Liver (tissue), 9 donors: ENCODE measurements around the gene HS3ST3B1. TPM values are rescaled to one million over a fixed set of nuclear protein-coding genes. Genes with fewer than 3 reads are reported as not detected.

Experiments used
- DNase-seq: peaks from one replicate; pipeline ENCODE4 v3.0.0-alpha.2; 2017; ENCODE audit warnings: low spot score
- H3K27ac ChIP-seq, 2 donors: one replicate each; pipeline ENCODE4 v1.7.0; 2013; ENCODE audit warnings: inconsistent platforms in 2 of 2, low read length in 2 of 2, control low read depth in 1 of 2, low read depth in 1 of 2, mild to moderate bottlenecking in 1 of 2
- H3K27me3 ChIP-seq, 4 donors: one replicate each; pipeline versions ENCODE4 v1.6.1 to v1.7.0; 2013; ENCODE audit warnings: low read length in 3 of 4, inconsistent platforms in 1 of 4, mild to moderate bottlenecking in 1 of 4, moderate library complexity in 1 of 4; ENCODE audit not compliant: control insufficient read depth in 4 of 4, insufficient read depth in 4 of 4
- H3K36me3 ChIP-seq, 4 donors: one replicate each; pipeline versions ENCODE4 v1.6.1 to v1.7.0; 2013; ENCODE audit warnings: low read length in 3 of 4, mild to moderate bottlenecking in 3 of 4, low read depth in 1 of 4, moderate library complexity in 1 of 4; ENCODE audit not compliant: control insufficient read depth in 4 of 4, insufficient read depth in 3 of 4
- H3K4me1 ChIP-seq, 4 donors: one replicate each; pipeline versions ENCODE4 v1.6.1 to v1.7.0; 2013; ENCODE audit warnings: low read length in 3 of 4, mild to moderate bottlenecking in 3 of 4, moderate library complexity in 1 of 4; ENCODE audit not compliant: control insufficient read depth in 4 of 4, insufficient read depth in 4 of 4
- H3K4me3 ChIP-seq, 3 donors: one replicate each; pipeline versions ENCODE4 v1.6.1 to v1.7.0; 2013; ENCODE audit warnings: low read length in 3 of 3, control low read depth in 1 of 3, low read depth in 1 of 3, mild to moderate bottlenecking in 1 of 3
- H3K9ac ChIP-seq, 2 donors: one replicate each; pipeline ENCODE4 v1.7.0; 2013; ENCODE audit warnings: low read length in 2 of 2, mild to moderate bottlenecking in 2 of 2, moderate library complexity in 2 of 2, control low read depth in 1 of 2, low read depth in 1 of 2
- H3K9me3 ChIP-seq, 4 donors: one replicate each; pipeline versions ENCODE4 v1.6.1 to v1.7.0; 2013; ENCODE audit warnings: low read length in 3 of 4; ENCODE audit not compliant: control insufficient read depth in 4 of 4
- ATF3 ChIP-seq: IDR thresholded peaks from 2 replicates; pipeline ENCODE4 v1.6.1; 2016; ENCODE audit warnings: antibody characterized with exemption
- CTCF ChIP-seq: fragments of 150-350 bp; IDR thresholded peaks from 2 replicates; pipeline ENCODE4 v1.5.1; 2017; ENCODE audit warnings: improper control_type of control experiment, low read depth, low read length; ENCODE audit not compliant: missing input control
- FOXA2 ChIP-seq: IDR thresholded peaks from 2 replicates; pipeline ENCODE4 v1.6.1; 2016; ENCODE audit warnings: antibody characterized with exemption
- JUND ChIP-seq, 2 donors: IDR thresholded peaks; 2 replicates each; pipeline ENCODE4 v1.6.1; 2016; ENCODE audit warnings: antibody characterized with exemption in 2 of 2
- MAX ChIP-seq: IDR thresholded peaks from 2 replicates; pipeline ENCODE4 v1.6.1; 2016; ENCODE audit warnings: antibody characterized with exemption
- NR2F2 ChIP-seq: IDR thresholded peaks from 2 replicates; pipeline ENCODE4 v1.6.1; 2016; ENCODE audit warnings: antibody characterized with exemption
- RAD21 ChIP-seq, 2 donors: IDR thresholded peaks; 2 replicates each; pipeline ENCODE4 v1.6.1; 2016; ENCODE audit warnings: antibody characterized with exemption in 2 of 2, mild to moderate bottlenecking in 2 of 2
- REST ChIP-seq: IDR thresholded peaks from 2 replicates; pipeline ENCODE4 v1.6.1; 2016; ENCODE audit warnings: antibody characterized with exemption, mild to moderate bottlenecking
- RXRA ChIP-seq, 2 donors: IDR thresholded peaks; 2 replicates each; pipeline ENCODE4 v1.6.1; 2017 to 2018; ENCODE audit warnings: antibody characterized with exemption in 2 of 2, mild to moderate bottlenecking in 1 of 2
- YY1 ChIP-seq: IDR thresholded peaks from 2 replicates; pipeline ENCODE4 v1.6.1; 2016; ENCODE audit warnings: antibody characterized with exemption, mild to moderate bottlenecking
- WGBS: extraction: QIAGEN DNeasy Blood & Tissue Kit; methylation state at CpG from one replicate; pipeline ENCODE4 v1.1.7; 2013; 5-methylcytosine and 5-hydroxymethylcytosine counted together
- polyA plus RNA-seq, 2 donors: library from polyadenylated mRNA; stranded (reverse) in 1 of 2; unstranded in 1 of 2; fragments of 200-250 nt in 1 of 2; fragments of >200 nt in 1 of 2; fragmentation: Nextera tagmentation in 1 of 2; extraction: Ambion mirVana in 1 of 2; gene quantifications; one replicate each; pipeline versions ENCODE4 v1.2.1 to v1.2.3, GENCODE V29; 2013 to 2015
- total RNA-seq, 2 donors: library from RNA; depleted of rRNA; stranded (reverse); fragments of >200 nt; gene quantifications; one replicate each; pipeline ENCODE4 v1.2.3, GENCODE V29; 2014
- donor health status: healthy.
- donor health status: healthy.
- donor health status: healthy.
- donor health status: healthy.
- donor health status: healthy.

The HS3ST3B1 gene
- total and polyA plus RNA-seq, 4 donors, result 11.9 to 33.5 (median 22.4) TPM

GRCh38 chr17:14298947-14299279 is 2.0 kb upstream of the HS3ST3B1 start:
- no peaks in the 10 kb centered on the region for H3K27me3 ChIP-seq
- DNase-seq, result no peak
- H3K27ac ChIP-seq, result peak overlapping the region; percentile 89 to 98
- peaks cover 3 to 29% (median 14%) of the 10 kb centered on the region in 4 donors for H3K4me1 ChIP-seq
- WGBS, result 57% methylated on average over 8 of the region's 8 CpGs
- H3K4me3 ChIP-seq, result peak overlapping the region in 2 of 3 donors; percentile 49 to 69
- TF ChIP-seq ATF3 (no peak), NR2F2 (no peak), YY1 (no peak), FOXA2 (no peak), JUND (IDR thresholded peaks at IDR 0.05) (no peak)
- no peaks in the 10 kb centered on the region for H3K36me3 ChIP-seq
- peak overlapping the region; percentile 50 to 60 for H3K9ac ChIP-seq
- no peaks in the 10 kb centered on the region for H3K9me3 ChIP-seq

- H3K36me3 ChIP-seq, result no peaks in the 10 kb centered on the region
- H3K4me1 ChIP-seq, result peaks cover 3 to 33% (median 14%) of the 10 kb centered on the region in 4 donors
- TF ChIP-seq MAX (peak; percentile 10), JUND (IDR thresholded peaks at IDR 0.05) (no peak), YY1 (no peak), REST (peak; percentile 9), NR2F2 (peak; percentile 80)
- no peaks in the 10 kb centered on the region for H3K9me3 ChIP-seq
- 3% methylated on average over 52 of the region's 52 CpGs for WGBS
- H3K9ac ChIP-seq, result peak overlapping the region; percentile 50 to 65
- DNase-seq, result no peak
- H3K4me3 ChIP-seq, result peak overlapping the region; percentile 36 to 69 (median 49)
- peak overlapping the region; percentile 89 to 98 for H3K27ac ChIP-seq
- no peaks in the 10 kb centered on the region for H3K27me3 ChIP-seq
Observed at GRCh38 chr17:14299280-14300141, 1.4 kb upstream of the HS3ST3B1 start.

GRCh38 chr17:14301279-14302090 is 604 bp downstream of the HS3ST3B1 start:
- Histone ChIP-seq H3K9ac (peak overlapping the region; percentile 78 to 91), H3K9me3 (no peaks in the 10 kb centered on the region), H3K27me3 (no peaks in the 10 kb centered on the region), H3K4me1 (peaks cover 8 to 49% (median 29%) of the 10 kb centered on the region in 4 donors), H3K27ac (peak overlapping the region; percentile 94 to 99), H3K4me3 (peak overlapping the region; percentile 84 to 90 (median 85)), H3K36me3 (no peaks in the 10 kb centered on the region)
- WGBS, result under 1% methylated on average over 90 of the region's 90 CpGs
- TF ChIP-seq RXRA (IDR thresholded peaks at IDR 0.05) (no peak), CTCF (no peak), RAD21 (IDR thresholded peaks at IDR 0.05) (peak in 1 of 2 donors; percentile 5), REST (peak; percentile 2)
- DNase-seq, result no peak
